ENCODE results near the gene NIF3L1. TPM values are rescaled to one million over a fixed set of nuclear protein-coding genes. Genes with fewer than 3 reads are reported as not detected.
A peak's percentile ranks its signal among the peaks of the same experiment; 100 is the strongest.

NIF3L1 gene
- total RNA-seq, 6 experiments from 2014 or later: 18.4 to 25.4 (median 20.6) TPM

- no peak for DNase-seq
Observed at GRCh38 chr2:200909958-200910357, 20.8 kb downstream of the NIF3L1 start.

DNA sequence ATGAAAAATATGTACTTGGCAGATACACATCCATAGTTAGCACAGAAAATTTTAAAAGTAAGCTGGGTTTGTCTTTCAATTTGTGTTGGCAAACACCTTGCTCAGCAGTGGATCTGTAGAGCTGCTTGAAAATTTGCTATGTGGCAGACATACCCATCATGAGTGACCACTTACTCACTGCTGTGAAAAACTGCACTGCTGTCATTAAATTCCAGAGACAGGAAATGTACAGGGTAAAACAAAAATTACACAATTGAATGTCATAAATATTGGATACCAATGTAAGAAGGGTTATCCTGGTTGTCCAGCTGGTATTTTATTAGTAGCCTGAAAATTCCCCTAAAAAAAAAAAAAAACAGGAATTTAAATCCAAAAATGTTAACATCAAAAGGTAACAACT lies 24.5 kb downstream of the NIF3L1 start:
- H3K27ac Mint-ChIP-seq: peak overlapping the region; percentile 75
- H3K36me3 Mint-ChIP-seq (ENCODE audit: low read depth): peaks cover 20% of the 10 kb centered on the region
- H3K4me3 Mint-ChIP-seq: no peak overlapping the region
- H3K27me3 Mint-ChIP-seq (ENCODE audit: insufficient read depth): no peaks in the 10 kb centered on the region
- no peaks in the 10 kb centered on the region for H3K9me3 Mint-ChIP-seq
- peak; percentile 57 for DNase-seq
- TF ChIP-seq, protein P1, sequence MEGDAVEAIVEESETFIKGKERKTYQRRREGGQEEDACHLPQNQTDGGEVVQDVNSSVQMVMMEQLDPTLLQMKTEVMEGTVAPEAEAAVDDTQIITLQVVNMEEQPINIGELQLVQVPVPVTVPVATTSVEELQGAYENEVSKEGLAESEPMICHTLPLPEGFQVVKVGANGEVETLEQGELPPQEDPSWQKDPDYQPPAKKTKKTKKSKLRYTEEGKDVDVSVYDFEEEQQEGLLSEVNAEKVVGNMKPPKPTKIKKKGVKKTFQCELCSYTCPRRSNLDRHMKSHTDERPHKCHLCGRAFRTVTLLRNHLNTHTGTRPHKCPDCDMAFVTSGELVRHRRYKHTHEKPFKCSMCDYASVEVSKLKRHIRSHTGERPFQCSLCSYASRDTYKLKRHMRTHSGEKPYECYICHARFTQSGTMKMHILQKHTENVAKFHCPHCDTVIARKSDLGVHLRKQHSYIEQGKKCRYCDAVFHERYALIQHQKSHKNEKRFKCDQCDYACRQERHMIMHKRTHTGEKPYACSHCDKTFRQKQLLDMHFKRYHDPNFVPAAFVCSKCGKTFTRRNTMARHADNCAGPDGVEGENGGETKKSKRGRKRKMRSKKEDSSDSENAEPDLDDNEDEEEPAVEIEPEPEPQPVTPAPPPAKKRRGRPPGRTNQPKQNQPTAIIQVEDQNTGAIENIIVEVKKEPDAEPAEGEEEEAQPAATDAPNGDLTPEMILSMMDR (IDR thresholded peaks at IDR 0.05): no peak
- H3K4me1 Mint-ChIP-seq (ENCODE audit: low read depth): peaks cover 15% of the 10 kb centered on the region

More at GRCh38 chr2:200909958-200910357, 20.8 kb downstream of the NIF3L1 start:
- no peak overlapping the region for H3K27ac Mint-ChIP-seq
- H3K4me3 Mint-ChIP-seq: no peak overlapping the region
- TF ChIP-seq, protein P1 (IDR thresholded peaks at IDR 0.05): no peak
- H3K4me1 Mint-ChIP-seq (ENCODE audit: low read depth): peaks cover 15% of the 10 kb centered on the region
- H3K36me3 Mint-ChIP-seq (ENCODE audit: low read depth): peaks cover 20% of the 10 kb centered on the region
- H3K27me3 Mint-ChIP-seq (ENCODE audit: insufficient read depth): no peaks in the 10 kb centered on the region
- H3K9me3 Mint-ChIP-seq: no peaks in the 10 kb centered on the region

DNA sequence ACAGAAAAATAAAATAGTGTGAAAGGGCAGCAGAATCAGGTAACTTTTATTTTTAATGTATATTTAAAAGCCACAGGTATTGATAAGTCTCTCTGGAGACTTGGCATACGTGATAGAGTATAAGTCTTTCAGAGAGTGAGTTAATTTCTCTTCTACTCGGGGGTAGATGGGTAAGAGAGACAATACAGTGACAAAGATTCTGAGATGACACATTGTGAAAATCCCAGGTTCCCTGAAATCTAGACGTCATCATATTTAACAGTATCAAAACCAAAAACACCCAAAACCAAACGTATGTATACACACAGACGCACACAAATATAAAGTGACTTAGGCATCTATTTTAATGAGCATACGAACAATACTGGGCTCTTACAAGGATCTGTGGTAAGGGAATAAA lies 33.3 kb downstream of the NIF3L1 start:
- Mint-ChIP-seq H3K9me3 (no peaks in the 10 kb centered on the region), H3K27ac (no peak overlapping the region), H3K4me1 (ENCODE audit: low read depth) (no peaks in the 10 kb centered on the region), H3K36me3 (ENCODE audit: low read depth) (peaks cover 4% of the 10 kb centered on the region; the same call in 1 of the 2 replicates), H3K27me3 (ENCODE audit: insufficient read depth) (no peaks in the 10 kb centered on the region), H3K4me3 (no peak overlapping the region)
- no peak for DNase-seq
- TF ChIP-seq, protein P1 (IDR thresholded peaks at IDR 0.05): no peak

DNA sequence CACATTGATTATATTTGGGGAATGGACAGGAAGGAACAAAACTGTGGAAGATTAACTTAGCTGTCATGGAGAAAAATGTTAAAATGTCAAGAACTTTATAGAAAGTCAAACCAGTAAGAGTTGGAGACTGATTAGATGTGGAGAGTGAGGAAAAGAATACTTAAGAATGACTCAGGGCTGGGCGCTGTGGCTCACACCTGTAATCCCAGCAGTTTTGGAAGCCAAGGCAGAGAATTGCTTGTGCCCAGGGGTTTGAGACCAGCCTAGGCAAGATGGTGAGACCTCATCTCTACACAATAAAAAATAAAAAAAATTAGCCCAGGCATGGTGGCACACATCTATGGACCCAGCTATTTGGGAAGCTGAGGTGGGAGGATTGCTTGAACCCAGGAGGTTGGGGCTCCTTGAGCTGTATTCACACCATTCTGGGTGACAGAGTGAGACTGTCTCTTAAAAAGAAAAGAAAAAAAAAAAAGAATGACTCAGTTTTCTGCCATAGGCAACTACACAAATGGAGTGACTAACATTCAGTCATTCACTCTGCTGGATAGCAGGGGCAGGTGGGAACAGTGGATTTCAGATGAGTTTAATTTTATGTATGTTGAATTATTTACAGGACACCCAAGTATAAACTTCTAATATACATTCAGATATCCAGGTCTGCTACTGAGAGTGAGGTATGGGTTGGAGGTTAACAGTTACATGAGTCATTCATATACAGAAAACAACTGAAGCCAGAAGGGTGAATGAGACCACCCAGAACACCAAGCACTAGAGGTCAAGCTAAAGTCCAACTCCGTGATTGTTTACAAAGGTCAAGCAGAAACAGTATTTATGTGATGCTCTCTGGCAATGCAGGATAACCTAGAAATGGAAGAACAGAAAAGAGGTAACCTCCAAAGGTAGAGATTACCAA lies 40.4 kb downstream of the NIF3L1 start:
- DNase-seq: peak; percentile 1
- Mint-ChIP-seq H3K27ac (peak overlapping the region; percentile 12), H3K4me1 (ENCODE audit: low read depth) (peaks cover 7% of the 10 kb centered on the region), H3K4me3 (no peak overlapping the region), H3K27me3 (ENCODE audit: insufficient read depth) (no peaks in the 10 kb centered on the region), H3K9me3 (no peaks in the 10 kb centered on the region), H3K36me3 (ENCODE audit: low read depth) (no peaks in the 10 kb centered on the region)
- TF ChIP-seq, protein P1 (IDR thresholded peaks at IDR 0.05): no peak

DNA sequence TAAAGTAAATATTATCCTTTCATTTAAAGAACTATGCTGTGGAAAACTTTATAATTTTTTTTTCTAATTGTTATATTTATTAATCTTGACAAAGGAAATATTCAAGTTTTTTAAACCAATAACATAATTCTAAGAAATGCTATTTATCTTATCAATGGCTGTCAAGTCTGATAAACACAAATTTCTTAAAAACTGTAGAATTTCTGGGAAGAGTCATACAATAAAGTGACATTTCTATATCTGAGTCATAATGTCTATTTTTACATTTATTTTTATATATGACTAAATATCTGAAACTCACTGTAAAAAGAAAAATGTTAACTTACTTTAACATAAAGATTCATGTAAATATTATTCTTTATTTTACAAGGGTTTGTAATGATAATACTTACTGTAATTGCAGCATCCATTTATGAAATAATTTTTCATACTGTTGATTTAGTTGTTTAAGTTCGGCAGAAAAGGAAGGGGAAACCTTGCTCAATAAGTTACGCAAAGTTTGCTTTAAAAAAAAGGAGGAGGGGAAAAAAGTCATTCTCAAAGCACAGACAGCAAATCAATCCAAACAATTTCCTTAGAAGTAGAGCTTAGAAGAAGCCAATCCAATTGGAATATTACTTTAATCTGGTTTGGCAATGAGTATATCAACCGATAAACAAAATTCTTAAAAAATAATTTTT lies 41.9 kb downstream of the NIF3L1 start:
- Mint-ChIP-seq H3K36me3 (ENCODE audit: low read depth) (no peaks in the 10 kb centered on the region), H3K4me1 (ENCODE audit: low read depth) (peaks cover 7% of the 10 kb centered on the region)
- no peak for DNase-seq

More for the DNA sequence above, 41.9 kb downstream of the NIF3L1 start:
- no peaks in the 10 kb centered on the region for H3K27me3 Mint-ChIP-seq (ENCODE audit: insufficient read depth)
- H3K27ac Mint-ChIP-seq: no peak overlapping the region; the same call in 1 of the 2 replicates
- TF ChIP-seq, protein P1 (IDR thresholded peaks at IDR 0.05): no peak
- H3K9me3 Mint-ChIP-seq: no peaks in the 10 kb centered on the region
- H3K4me3 Mint-ChIP-seq: no peak overlapping the region

Measured in HFFc6 (cell line).